ENCODE data around the gene EIF1.
"Not testable (repeated sequence)": the region's sequence is repeated elsewhere in the genome, so short reads cannot be mapped to it uniquely, and the experiment has no call there.

EIF1 gene

GRCh38 chr17:41697122-41697962 is 8.7 kb downstream of the EIF1 start:
- Histone ChIP-seq H3K4me2 (ENCODE audit: low read length) (no peak overlapping the region), H3K4me3 (ENCODE audit: low read depth, low read length, poor library complexity, severe bottlenecking) (no peak overlapping the region), H3K9me3 (ENCODE audit: low read length) (no peaks in the 10 kb centered on the region), H3K4me1 (ENCODE audit: insufficient read depth, low read length, severe bottlenecking) (no peaks in the 10 kb centered on the region), H3F3A (ENCODE audit: insufficient read depth, low read length) (0 out of 2 replicates have a peak, but pooled peaks cover 12% of the 10 kb centered on the region), H3K9me2 (ENCODE audit: low read depth, low read length) (no peaks in the 10 kb centered on the region), H2AFZ (ENCODE audit: low read length) (no peak overlapping the region), H3K27me3 (ENCODE audit: insufficient read depth, low read length) (no peaks in the 10 kb centered on the region), H3K36me3 (ENCODE audit: insufficient read depth, low read length) (peaks cover 24% of the 10 kb centered on the region), H4K20me1 (ENCODE audit: insufficient read depth, low read length) (no peaks in the 10 kb centered on the region), H3K9ac (ENCODE audit: low read length) (no peak overlapping the region), H3K27ac (ENCODE audit: low read depth, low read length, poor library complexity, severe bottlenecking) (no peak overlapping the region), H3K79me2 (ENCODE audit: insufficient read depth, low read length) (no peaks in the 10 kb centered on the region)
- TF ChIP-seq EZH2 (IDR thresholded peaks at IDR 0.05; ENCODE audit: borderline replicate concordance, low read length) (no peak), CTCF (IDR thresholded peaks at IDR 0.05; ENCODE audit: low read length) (no peak)

- not testable (repeated sequence) for H3K79me2 ChIP-seq (ENCODE audit: insufficient read depth, low read length); H3K4me3 ChIP-seq (ENCODE audit: low read depth, low read length, poor library complexity, severe bottlenecking); H3K27me3 ChIP-seq (ENCODE audit: insufficient read depth, low read length); H3K27ac ChIP-seq (ENCODE audit: low read depth, low read length, poor library complexity, severe bottlenecking); H3K9me2 ChIP-seq (ENCODE audit: low read depth, low read length); H4K20me1 ChIP-seq (ENCODE audit: insufficient read depth, low read length); H3K9ac ChIP-seq (ENCODE audit: low read length); H3F3A ChIP-seq (ENCODE audit: insufficient read depth, low read length); H3K4me2 ChIP-seq (ENCODE audit: low read length); H3K4me1 ChIP-seq (ENCODE audit: insufficient read depth, low read length, severe bottlenecking); H2AFZ ChIP-seq (ENCODE audit: low read length); H3K36me3 ChIP-seq (ENCODE audit: insufficient read depth, low read length); H3K9me3 ChIP-seq (ENCODE audit: low read length)
Observed at GRCh38 chr17:41700843-41701242, 12.2 kb downstream of the EIF1 start.

GRCh38 chr17:41702712-41703111 is 14.0 kb downstream of the EIF1 start:
- peaks cover 5% of the 10 kb centered on the region; the same call in 1 of the 2 replicates for H3K27me3 ChIP-seq (ENCODE audit: insufficient read depth, low read length)

More at GRCh38 chr17:41702712-41703111, 14.0 kb downstream of the EIF1 start:
- no peaks in the 10 kb centered on the region for H3K9me3 ChIP-seq (ENCODE audit: low read length)
- no peak overlapping the region for H3K9ac ChIP-seq (ENCODE audit: low read length)
- H2AFZ ChIP-seq (ENCODE audit: low read length), result no peak overlapping the region
- H3K27ac ChIP-seq (ENCODE audit: low read depth, low read length, poor library complexity, severe bottlenecking), result no peak overlapping the region
- H3K79me2 ChIP-seq (ENCODE audit: insufficient read depth, low read length), result no peaks in the 10 kb centered on the region
- H3K4me3 ChIP-seq (ENCODE audit: low read depth, low read length, poor library complexity, severe bottlenecking), result no peak overlapping the region
- H3K4me1 ChIP-seq (ENCODE audit: insufficient read depth, low read length, severe bottlenecking), result no peaks in the 10 kb centered on the region
- no peak overlapping the region for H3K4me2 ChIP-seq (ENCODE audit: low read length)
- H3F3A ChIP-seq (ENCODE audit: insufficient read depth, low read length), result no peaks in the 10 kb centered on the region
- no peaks in the 10 kb centered on the region for H4K20me1 ChIP-seq (ENCODE audit: insufficient read depth, low read length)
- no peaks in the 10 kb centered on the region for H3K36me3 ChIP-seq (ENCODE audit: insufficient read depth, low read length)
- no peak for TF ChIP-seq EZH2 (IDR thresholded peaks at IDR 0.05; ENCODE audit: borderline replicate concordance, low read length)
- no peak for TF ChIP-seq CTCF (IDR thresholded peaks at IDR 0.05; ENCODE audit: low read length)
- no peaks in the 10 kb centered on the region for H3K9me2 ChIP-seq (ENCODE audit: low read depth, low read length)

All from OCI-LY1 (cell line).